ENCODE results near the gene NBEAL2. TPM values are rescaled to one million over a fixed set of nuclear protein-coding genes. Genes with fewer than 3 reads are reported as not detected.

The NBEAL2 gene
- total and polyA plus RNA-seq, 2 of the 4 experiments (the other 2 are of a cell fraction): 2.2 to 12.5 TPM

DNA sequence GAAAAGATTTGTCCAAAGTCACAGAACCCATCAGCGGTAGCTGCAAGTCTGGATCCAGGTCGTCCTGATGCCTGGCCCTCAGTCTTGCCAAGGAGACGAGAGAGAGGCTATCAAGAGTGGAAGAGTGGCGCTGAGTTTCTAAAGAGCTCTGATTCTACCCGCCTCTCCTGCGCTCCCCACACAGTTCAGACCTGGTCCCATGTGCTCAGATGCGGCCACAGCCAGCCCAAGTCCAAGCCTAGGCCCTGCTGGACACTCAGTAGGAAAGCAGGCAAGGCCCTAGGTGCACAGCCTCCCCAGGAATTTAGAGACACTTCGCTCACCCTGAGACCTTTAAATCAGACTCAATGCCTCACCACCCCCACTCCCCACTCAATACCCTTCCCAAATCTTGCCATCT is 35.3 kb upstream of the NBEAL2 start:
- H3K4ac ChIP-seq (ENCODE audit: low read depth, low read length): no peak overlapping the region
- H2BK120ac ChIP-seq (ENCODE audit: low read depth, low read length): no peak overlapping the region
- peaks cover 56 to 88% of the 10 kb centered on the region in 2 experiments for H3K79me1 ChIP-seq (ENCODE audit: low read depth in 1 of 2, low read length in 2 of 2)
- peaks cover 75% of the 10 kb centered on the region for H4K20me1 ChIP-seq (ENCODE audit: insufficient read depth, low read length)
- H4K5ac ChIP-seq (ENCODE audit: low read depth, low read length): no peak overlapping the region
- H3K4me3 ChIP-seq (ENCODE audit: insufficient read depth, low read depth, low read length): no peak overlapping the region
- no peak overlapping the region for H3K23ac ChIP-seq (ENCODE audit: low read depth, low read length)
- H3K9ac ChIP-seq (ENCODE audit: low read depth, low read length): no peak overlapping the region
- H2AK9ac ChIP-seq (replicated peaks; ENCODE audit: low read depth, low read length, poor library complexity): no peak overlapping the region
- no peak overlapping the region for H2AFZ ChIP-seq (replicated peaks; ENCODE audit: low read length, poor library complexity)
- no peak for ATAC-seq (ENCODE audit: low read depth)
- BruUV-seq (replicated peaks): no TSS peak
- no peak overlapping the region for H2BK15ac ChIP-seq (ENCODE audit: low read depth, low read length)
- CTCF ChIA-PET: interaction anchor here (0.6 to 1.3 kb wide), 2 partner anchors 9 to 163 kb away, joined by 4 to 8 read pairs; no protein-coding TSS in a partner anchor
- no peak overlapping the region for H3K18ac ChIP-seq (ENCODE audit: low read depth, low read length)
- POLR2A ChIA-PET (ENCODE audit: unreplicated experiment): no interaction called here
- H3K4me2 ChIP-seq (ENCODE audit: low read depth, low read length): no peak overlapping the region
- no peak overlapping the region for H2AK5ac ChIP-seq (ENCODE audit: low read depth, low read length)
- WGBS, 2 experiments (ENCODE audit: extremely low coverage in 2 of 2, insufficient read length in 1 of 2): 87% methylated on average over 6 of the region's 8 CpGs; no CpG with 5 or more reads in 1 of the 2 experiments
- H3K27me3 ChIP-seq (ENCODE audit: control insufficient read depth, insufficient read depth, low read length): no peaks in the 10 kb centered on the region
- no peak for DNase-seq
- no peak overlapping the region for H4K8ac ChIP-seq (ENCODE audit: low read depth in 2 of 2, low read length in 2 of 2)
- no peak overlapping the region for H3K27ac ChIP-seq (ENCODE audit: insufficient read depth, low read length)
- no peak overlapping the region for H2BK20ac ChIP-seq (ENCODE audit: low read depth, low read length)
- peaks cover 37% of the 10 kb centered on the region for H3K9me1 ChIP-seq (ENCODE audit: insufficient read depth, low read length)
- no peak overlapping the region for H2BK5ac ChIP-seq (ENCODE audit: low read depth, low read length, poor library complexity, severe bottlenecking)
- peaks cover 30% of the 10 kb centered on the region for H3K36me3 ChIP-seq (ENCODE audit: control insufficient read depth, insufficient read depth, low read length)
- in situ Hi-C loops (cut with MboI; ENCODE audit: low sequenced_read_pairs) (no loop called here), intact Hi-C loops (cut with micrococcal nuclease) (no loop called here), dilution Hi-C loops (cut with HindIII; ENCODE audit: low sequenced_read_pairs, unreplicated experiment) (no loop called here)
- peaks cover 10% of the 10 kb centered on the region for H3K4me1 ChIP-seq (ENCODE audit: control insufficient read depth, insufficient read depth, low read length)
- H3K56ac ChIP-seq (ENCODE audit: extremely low read depth, insufficient read depth, low read length): no peak overlapping the region
- no peak for TF ChIP-seq MXI1 (IDR thresholded peaks at IDR 0.05; ENCODE audit: borderline replicate concordance, low read depth, low read length)
- TF ChIP-seq RAD21 (IDR thresholded peaks at IDR 0.05; ENCODE audit: low read length): no peak
- TF ChIP-seq, protein P1, sequence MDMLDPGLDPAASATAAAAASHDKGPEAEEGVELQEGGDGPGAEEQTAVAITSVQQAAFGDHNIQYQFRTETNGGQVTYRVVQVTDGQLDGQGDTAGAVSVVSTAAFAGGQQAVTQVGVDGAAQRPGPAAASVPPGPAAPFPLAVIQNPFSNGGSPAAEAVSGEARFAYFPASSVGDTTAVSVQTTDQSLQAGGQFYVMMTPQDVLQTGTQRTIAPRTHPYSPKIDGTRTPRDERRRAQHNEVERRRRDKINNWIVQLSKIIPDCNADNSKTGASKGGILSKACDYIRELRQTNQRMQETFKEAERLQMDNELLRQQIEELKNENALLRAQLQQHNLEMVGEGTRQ (IDR thresholded peaks at IDR 0.05; ENCODE audit: low read depth, low read length): no peak
- no peak for TF ChIP-seq FOS (IDR thresholded peaks at IDR 0.05; ENCODE audit: low read depth, low read length)
- no peak for TF ChIP-seq MAFK (IDR thresholded peaks at IDR 0.05; ENCODE audit: low read depth, low read length)
- no peak for TF ChIP-seq CTCF (conservative IDR thresholded peaks at IDR 0.05; ENCODE audit: low read depth, low read length)
- TF ChIP-seq CHD1 (IDR thresholded peaks at IDR 0.05; ENCODE audit: low read depth, low read length): no peak
- TF ChIP-seq CEBPB (IDR thresholded peaks at IDR 0.05; ENCODE audit: low read depth, low read length): no peak
- TF ChIP-seq NFE2L2 (IDR thresholded peaks at IDR 0.05; ENCODE audit: low read depth, low read length): no peak
- H3K14ac ChIP-seq (replicated peaks; ENCODE audit: low read depth, low read length): no peak overlapping the region
- H3K9me3 ChIP-seq (ENCODE audit: control insufficient read depth, insufficient read depth, low read length): no peaks in the 10 kb centered on the region
- no peak overlapping the region for H4K91ac ChIP-seq (ENCODE audit: insufficient read depth, low read depth, low read length)
